Lower leg skin (tissue), 3 donors: ENCODE measurements around the gene PLAAT5.
"Not testable (repeated sequence)": the region's sequence is repeated elsewhere in the genome, so short reads cannot be mapped to it uniquely, and the experiment has no call there.

ENCODE experiments used
- POLR2A ChIP-seq, 2 donors: fragments of 450-650 bp; IDR thresholded peaks; one replicate each; pipeline ENCODE4 v1.6.1; 2016 to 2017; ENCODE audit warnings: antibody characterized with exemption in 2 of 2, mild to moderate bottlenecking in 1 of 2, moderate library complexity in 1 of 2
- TF ChIP-seq, protein P1 (sequence below), 3 donors: fragments of 450-650 bp; IDR thresholded peaks; one replicate each; pipeline ENCODE4 v1.5.1; 2016; ENCODE audit warnings: antibody characterized with exemption in 3 of 3, mild to moderate bottlenecking in 3 of 3, moderate library complexity in 2 of 3

DNA sequence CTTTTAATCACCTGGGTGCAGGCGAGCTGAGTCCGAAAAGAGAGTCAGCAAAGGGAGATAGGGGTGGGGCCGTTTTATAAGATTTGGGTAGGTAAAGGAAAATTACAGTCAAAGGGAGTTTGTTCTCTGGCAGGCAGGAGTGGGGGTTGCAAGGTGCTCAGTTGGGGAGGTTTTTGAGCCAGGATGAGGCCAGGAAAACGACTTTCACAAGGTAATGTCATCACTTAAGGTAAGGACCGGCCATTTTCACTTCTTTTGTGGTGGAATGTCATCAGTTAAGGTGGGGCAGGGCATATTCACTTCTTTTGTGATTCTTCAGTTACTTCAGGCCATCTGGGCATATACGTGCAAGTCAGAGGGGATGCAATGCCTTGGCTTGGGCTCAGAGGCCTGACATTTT, 38.4 kb upstream of the PLAAT5 start:
- TF ChIP-seq, protein P1, sequence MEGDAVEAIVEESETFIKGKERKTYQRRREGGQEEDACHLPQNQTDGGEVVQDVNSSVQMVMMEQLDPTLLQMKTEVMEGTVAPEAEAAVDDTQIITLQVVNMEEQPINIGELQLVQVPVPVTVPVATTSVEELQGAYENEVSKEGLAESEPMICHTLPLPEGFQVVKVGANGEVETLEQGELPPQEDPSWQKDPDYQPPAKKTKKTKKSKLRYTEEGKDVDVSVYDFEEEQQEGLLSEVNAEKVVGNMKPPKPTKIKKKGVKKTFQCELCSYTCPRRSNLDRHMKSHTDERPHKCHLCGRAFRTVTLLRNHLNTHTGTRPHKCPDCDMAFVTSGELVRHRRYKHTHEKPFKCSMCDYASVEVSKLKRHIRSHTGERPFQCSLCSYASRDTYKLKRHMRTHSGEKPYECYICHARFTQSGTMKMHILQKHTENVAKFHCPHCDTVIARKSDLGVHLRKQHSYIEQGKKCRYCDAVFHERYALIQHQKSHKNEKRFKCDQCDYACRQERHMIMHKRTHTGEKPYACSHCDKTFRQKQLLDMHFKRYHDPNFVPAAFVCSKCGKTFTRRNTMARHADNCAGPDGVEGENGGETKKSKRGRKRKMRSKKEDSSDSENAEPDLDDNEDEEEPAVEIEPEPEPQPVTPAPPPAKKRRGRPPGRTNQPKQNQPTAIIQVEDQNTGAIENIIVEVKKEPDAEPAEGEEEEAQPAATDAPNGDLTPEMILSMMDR (IDR thresholded peaks at IDR 0.05): not testable (repeated sequence)
- not testable (repeated sequence) for TF ChIP-seq POLR2A (IDR thresholded peaks at IDR 0.05)
